B cell (primary cell): ENCODE data around the gene RHOH. TPM values are rescaled to one million over a fixed set of nuclear protein-coding genes. Genes with fewer than 3 reads are reported as not detected.

Experiments used
- ATAC-seq: fragments of 200-7000 bp; cut with Tn5 transposase; one replicate; pipeline ENCODE4 v1.10.0; 2021; ENCODE audit warnings: low read depth, mild to moderate bottlenecking, moderate number of reproducible peaks, moderate library complexity
- CTCF ChIA-PET: fragments of 350-600 bp; sonication (Branson Sonifier 250); formaldehyde crosslinking; loops from one replicate; lab custom pipeline; 2021; ENCODE audit warnings: antibody characterized with exemption, inconsistent platforms; lab: Charles Lee
- POLR2A ChIA-PET: fragments of 350-600 bp; sonication (Branson Sonifier 250); formaldehyde crosslinking; loops from one replicate; lab custom pipeline; 2021; ENCODE audit warnings: antibody characterized with exemption; lab: Charles Lee
- DNase-seq: peaks from one replicate; pipeline ENCODE4 v3.0.0; 2013
- H2AFZ ChIP-seq: 2 replicates; pipeline ENCODE4 v1.6.1; 2012; ENCODE audit warnings: mild to moderate bottlenecking, low read depth, low read length; ENCODE audit not compliant: insufficient read depth, poor library complexity, severe bottlenecking
- H3K27ac ChIP-seq, 2 donors: 1 replicate in 1 of 2; 2 replicates in 1 of 2; pipeline ENCODE4 v1.5.1; 2012 to 2013; ENCODE audit warnings: low read length in 2 of 2, mild to moderate bottlenecking in 2 of 2, moderate library complexity in 1 of 2
- H3K27me3 ChIP-seq, 4 experiments: fragments of 200-600 bp in 1 of 4; sonication (generic) in 1 of 4; replicated peaks in 1 of 4; 1 replicate in 2 of 4; 2 replicates in 2 of 4; pipeline versions ENCODE4 v1.6.1 to v1.7.0; 2013 to 2016; ENCODE audit warnings: low read length in 3 of 4, mild to moderate bottlenecking in 2 of 4, mixed read lengths in 1 of 4, moderate library complexity in 1 of 4; ENCODE audit not compliant: insufficient read depth in 4 of 4, control insufficient read depth in 3 of 4; ENCODE audit errors: control extremely low read depth in 1 of 4
- H3K36me3 ChIP-seq, 2 experiments: replicated peaks in 1 of 2; 1 replicate in 1 of 2; 2 replicates in 1 of 2; pipeline versions ENCODE4 v1.6.1 to v1.7.1; 2013; ENCODE audit warnings: low read length in 1 of 2; ENCODE audit not compliant: insufficient read depth in 2 of 2, control insufficient read depth in 1 of 2; ENCODE audit errors: control extremely low read depth in 1 of 2, extremely low read depth in 1 of 2
- H3K4me1 ChIP-seq, 2 donors: fragments of 200-600 bp in 1 of 2; sonication (generic) in 1 of 2; 1 replicate in 1 of 2; 2 replicates in 1 of 2; pipeline versions ENCODE4 v1.5.1 to v1.6.1; 2013 to 2017; ENCODE audit warnings: low read length in 2 of 2; ENCODE audit not compliant: control insufficient read depth in 2 of 2, insufficient read depth in 2 of 2
- H3K4me2 ChIP-seq: replicated peaks from 2 replicates; pipeline ENCODE3; 2012; ENCODE audit warnings: mild to moderate bottlenecking, low read depth, low read length; ENCODE audit not compliant: poor library complexity, severe bottlenecking
- H3K4me3 ChIP-seq, 5 experiments: fragments of 200-600 bp in 1 of 5; sonication (generic) in 1 of 5; 1 replicate in 3 of 5; 2 replicates in 2 of 5; pipeline versions ENCODE4 v1.5.1 to v1.7.0; 2011 to 2016; ENCODE audit warnings: low read length in 4 of 5, mild to moderate bottlenecking in 4 of 5, low read depth in 2 of 5, control low read depth in 1 of 5, moderate library complexity in 1 of 5; ENCODE audit not compliant: insufficient read depth in 1 of 5; ENCODE audit errors: control extremely low read depth in 1 of 5, extremely low read depth in 1 of 5
- H3K79me2 ChIP-seq: fragments of 200-600 bp; sonication (generic); one replicate; pipeline ENCODE4 v1.6.0; 2016; ENCODE audit warnings: low read length; ENCODE audit not compliant: control insufficient read depth, insufficient read depth
- H3K9ac ChIP-seq: fragments of 200-600 bp; sonication (generic); 2 replicates; pipeline ENCODE4 v1.6.1; 2017; ENCODE audit warnings: mild to moderate bottlenecking, low read length, moderate library complexity
- H3K9me3 ChIP-seq, 3 donors: one replicate each; pipeline versions ENCODE4 v1.6.1 to v1.7.1; 2013; ENCODE audit warnings: low read length in 2 of 3; ENCODE audit not compliant: control insufficient read depth in 2 of 3, insufficient read depth in 1 of 3; ENCODE audit errors: control extremely low read depth in 1 of 3
- H4K20me1 ChIP-seq: 2 replicates; pipeline ENCODE4 v1.6.0; 2012; ENCODE audit warnings: mild to moderate bottlenecking, low read length; ENCODE audit not compliant: insufficient read depth, control insufficient read depth, poor library complexity, severe bottlenecking
- H3K27ac Mint-ChIP-seq: one replicate; pipeline ENCODE4 v1.8.0; 2021; ENCODE audit warnings: mixed read lengths
- H3K27me3 Mint-ChIP-seq: one replicate; pipeline ENCODE4 v1.8.0; 2021; ENCODE audit warnings: mixed read lengths
- H3K4me1 Mint-ChIP-seq: one replicate; pipeline ENCODE4 v1.8.0; 2021; ENCODE audit warnings: mixed read lengths
- H3K4me3 Mint-ChIP-seq: one replicate; pipeline ENCODE4 v1.8.0; 2021; ENCODE audit warnings: mixed read lengths
- H3K9me3 Mint-ChIP-seq: one replicate; pipeline ENCODE4 v1.8.0; 2022; ENCODE audit warnings: mixed read lengths; ENCODE audit not compliant: insufficient read depth
- EZH2 ChIP-seq: IDR thresholded peaks from 2 replicates; pipeline ENCODE4 v1.6.1; 2012; ENCODE audit warnings: borderline replicate concordance, low read depth, mild to moderate bottlenecking, moderate library complexity, low read length; ENCODE audit not compliant: insufficient read depth, poor library complexity, severe bottlenecking
- WGBS: methylation state at CpG from one replicate; pipeline ENCODE4 v1.1.5; 2013; ENCODE audit warnings: missing lambda C conversion rate; ENCODE audit not compliant: insufficient coverage; 5-methylcytosine and 5-hydroxymethylcytosine counted together
- intact Hi-C: fragments of 100-400 bp; cut with micrococcal nuclease; formaldehyde crosslinking; loops from one replicate; pipeline ENCODE4 v1.10.0; 2022
- polyA plus RNA-seq: library from polyadenylated mRNA; depleted of rRNA; stranded (reverse); fragments of >200 nt; gene quantifications from 2 replicates; pipeline ENCODE4 v1.2.3, GENCODE V29; 2012
- total RNA-seq, 2 donors: library from RNA; stranded (reverse); fragments of 120-200 nt in 1 of 2; gene quantifications; 1 replicate in 1 of 2; 2 replicates in 1 of 2; pipeline versions ENCODE4 v1.2.3 to v1.2.4, GENCODE V29; 2013 to 2022
- TF ChIP-seq, protein P1 (sequence below): fragments of 200-600 bp; IDR thresholded peaks from one replicate; pipeline ENCODE4 v1.8.0; 2022; ENCODE audit warnings: antibody characterized with exemption, mild to moderate bottlenecking

Gene RHOH
- total and polyA plus RNA-seq, 2 donors (not counting 1 experiment from before 2014, with no cell fraction given): 118 to 209 TPM

DNA sequence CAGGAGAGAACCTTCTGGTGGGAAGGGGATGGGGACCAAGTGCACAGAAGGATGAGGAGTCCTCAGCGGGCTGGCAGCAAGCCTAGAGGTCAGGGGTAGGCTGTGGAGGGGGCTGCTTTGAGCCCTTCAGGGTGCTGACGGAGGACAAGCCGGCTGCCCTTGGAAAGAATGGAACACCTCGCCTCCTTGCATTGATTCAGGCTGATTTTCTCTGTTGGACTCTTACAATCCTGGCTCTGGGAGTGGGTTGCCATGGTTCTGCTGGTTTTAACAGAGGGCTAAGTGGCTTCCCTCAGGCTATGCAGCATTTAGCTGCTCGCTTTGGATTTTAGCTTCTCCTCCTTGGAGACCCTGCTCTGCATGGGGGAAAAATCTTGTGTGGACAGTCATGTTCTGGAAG lies 88.9 kb downstream of the RHOH start:
- ChIA-PET POLR2A (interaction anchor here (0.6 kb wide), 1 partner anchor 201 kb away, joined by 3 read pairs; no protein-coding TSS in a partner anchor), CTCF (interaction anchor here (0.6 to 2.2 kb wide), 5 partner anchors 15 to 40 kb away, joined by 3 to 6 read pairs (median 3); no protein-coding TSS in a partner anchor)
- intact Hi-C loops: no loop called here
- ATAC-seq (no peak), DNase-seq (no peak)
- H3K4me2 ChIP-seq: no peak overlapping the region
- no peaks in the 10 kb centered on the region for H3K27me3 ChIP-seq
- no peak overlapping the region for H3K9ac ChIP-seq
- H3K4me1 ChIP-seq: peaks cover 39 to 62% of the 10 kb centered on the region in 2 donors
- H2AFZ ChIP-seq: no peak overlapping the region
- H4K20me1 ChIP-seq: no peaks in the 10 kb centered on the region
- no peaks in the 10 kb centered on the region for H3K36me3 ChIP-seq
- peaks cover 5% of the 10 kb centered on the region for H3K9me3 Mint-ChIP-seq
- H3K9me3 ChIP-seq: peaks cover 0 to 4% (median 2%) of the 10 kb centered on the region in 3 donors
- H3K4me1 Mint-ChIP-seq: peaks cover 68% of the 10 kb centered on the region
- TF ChIP-seq, protein P1, sequence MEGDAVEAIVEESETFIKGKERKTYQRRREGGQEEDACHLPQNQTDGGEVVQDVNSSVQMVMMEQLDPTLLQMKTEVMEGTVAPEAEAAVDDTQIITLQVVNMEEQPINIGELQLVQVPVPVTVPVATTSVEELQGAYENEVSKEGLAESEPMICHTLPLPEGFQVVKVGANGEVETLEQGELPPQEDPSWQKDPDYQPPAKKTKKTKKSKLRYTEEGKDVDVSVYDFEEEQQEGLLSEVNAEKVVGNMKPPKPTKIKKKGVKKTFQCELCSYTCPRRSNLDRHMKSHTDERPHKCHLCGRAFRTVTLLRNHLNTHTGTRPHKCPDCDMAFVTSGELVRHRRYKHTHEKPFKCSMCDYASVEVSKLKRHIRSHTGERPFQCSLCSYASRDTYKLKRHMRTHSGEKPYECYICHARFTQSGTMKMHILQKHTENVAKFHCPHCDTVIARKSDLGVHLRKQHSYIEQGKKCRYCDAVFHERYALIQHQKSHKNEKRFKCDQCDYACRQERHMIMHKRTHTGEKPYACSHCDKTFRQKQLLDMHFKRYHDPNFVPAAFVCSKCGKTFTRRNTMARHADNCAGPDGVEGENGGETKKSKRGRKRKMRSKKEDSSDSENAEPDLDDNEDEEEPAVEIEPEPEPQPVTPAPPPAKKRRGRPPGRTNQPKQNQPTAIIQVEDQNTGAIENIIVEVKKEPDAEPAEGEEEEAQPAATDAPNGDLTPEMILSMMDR: no peak
- no peak for TF ChIP-seq EZH2
- H3K27ac Mint-ChIP-seq: peak overlapping the region; percentile 50
- H3K4me3 Mint-ChIP-seq: no peak overlapping the region
- no peak overlapping the region for H3K4me3 ChIP-seq
- H3K27ac ChIP-seq: no peak overlapping the region
- H3K27me3 Mint-ChIP-seq: no peaks in the 10 kb centered on the region
- peaks cover 6% of the 10 kb centered on the region for H3K79me2 ChIP-seq
- 91% methylated on average over 4 of the region's 5 CpGs for WGBS

DNA sequence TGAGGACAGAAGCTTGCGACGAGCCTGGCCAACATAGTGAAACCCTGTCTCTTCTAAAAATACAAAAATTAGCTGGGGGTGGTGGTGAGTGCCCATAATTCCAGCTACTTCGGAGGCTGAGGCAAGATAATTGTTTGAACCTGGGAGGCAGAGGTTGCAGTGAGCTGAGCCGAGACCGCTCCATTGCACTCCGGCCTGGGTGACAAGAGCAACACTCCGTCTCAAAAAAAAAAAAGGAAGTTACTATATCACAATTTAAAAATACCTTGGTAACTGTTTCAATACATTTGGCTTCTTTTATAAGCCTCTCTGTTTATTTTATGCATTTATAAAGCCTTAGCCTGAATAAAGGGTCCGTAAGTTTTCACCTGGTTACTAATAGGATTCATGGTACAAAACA lies 91.7 kb downstream of the RHOH start:
- WGBS: no CpG with 5 or more reads among the region's 8 CpGs
- Histone ChIP-seq H3K4me1 (peaks cover 59 to 77% of the 10 kb centered on the region in 2 donors), H3K36me3 (no peaks in the 10 kb centered on the region), H3K79me2 (peaks cover 17% of the 10 kb centered on the region), H3K27me3 (no peaks in the 10 kb centered on the region), H3K9ac (peak overlapping the region; percentile 19), H3K4me2 (peak overlapping the region; percentile 60), H4K20me1 (no peaks in the 10 kb centered on the region), H3K9me3 (peaks cover 0 to 2% (median 0%) of the 10 kb centered on the region in 3 donors), H2AFZ (peak overlapping the region; percentile 26), H3K27ac (peak overlapping the region; percentile 78 to 86), H3K4me3 (peak overlapping the region in 1 of 5 experiments; percentile 13)
- peak; percentile 57 for ATAC-seq
- TF ChIP-seq EZH2: no peak
- TF ChIP-seq, protein P1: no peak
- Mint-ChIP-seq H3K9me3 (no peaks in the 10 kb centered on the region), H3K27me3 (no peaks in the 10 kb centered on the region), H3K4me1 (peaks cover 75% of the 10 kb centered on the region), H3K27ac (peak overlapping the region; percentile 92), H3K4me3 (peak overlapping the region; percentile 61)
- POLR2A ChIA-PET: interaction anchor here (0.7 to 1.4 kb wide), 7 partner anchors 10 to 104 kb away, joined by 3 to 6 read pairs (median 4); no protein-coding TSS in a partner anchor
- CTCF ChIA-PET: interaction anchor here (0.7 to 4.0 kb wide), 7 partner anchors 12 to 59 kb away, joined by 3 to 43 read pairs (median 4); no protein-coding TSS in a partner anchor
- peak; percentile 67 for DNase-seq
- intact Hi-C loops: no loop called here
